Neural cell (in vitro differentiated cells): ENCODE measurements around the gene DCAF8. TPM values are rescaled to one million over a fixed set of nuclear protein-coding genes. Genes with fewer than 3 reads are reported as not detected.

Experiments used
- H2AFZ ChIP-seq: fragments of 200-600, 300-800 bp; sonication (generic), shearing (Covaris generic); 2 replicates; pipeline ENCODE4 v1.6.0; 2014; ENCODE audit warnings: low read depth, mild to moderate bottlenecking, antibody characterized with exemption, low read length, moderate library complexity
- H3F3A ChIP-seq: fragments of 200-600 bp; shearing (Covaris generic); 2 replicates; pipeline ENCODE4 v1.6.1; 2016; ENCODE audit warnings: mild to moderate bottlenecking, moderate library complexity, mixed read lengths, antibody characterized with exemption, low read length; ENCODE audit not compliant: insufficient read depth, poor library complexity, severe bottlenecking
- H3K27ac ChIP-seq: fragments of 200-600, 300-800 bp; sonication (generic), shearing (Covaris generic); 2 replicates; pipeline ENCODE4 v1.5.1; 2014; ENCODE audit warnings: mild to moderate bottlenecking, low read length, moderate library complexity
- H3K27me3 ChIP-seq: fragments of 300-800, 200-600 bp; sonication (generic), shearing (Covaris generic); 2 replicates; pipeline ENCODE4 v1.6.0; 2014; ENCODE audit warnings: mild to moderate bottlenecking, low read depth, low read length, moderate library complexity; ENCODE audit not compliant: insufficient read depth
- H3K36me3 ChIP-seq: fragments of 300-800, 200-600 bp; sonication (generic), shearing (Covaris generic); 2 replicates; pipeline ENCODE4 v1.5.1; 2014; ENCODE audit warnings: mild to moderate bottlenecking, antibody characterized with exemption, low read length, moderate library complexity; ENCODE audit not compliant: insufficient read depth
- H3K4me2 ChIP-seq: fragments of 300-800, 200-600 bp; sonication (generic), shearing (Covaris generic); 2 replicates; pipeline ENCODE4 v1.6.0; 2014; ENCODE audit warnings: mild to moderate bottlenecking, low read length
- H3K4me3 ChIP-seq: fragments of 300-800, 200-600 bp; sonication (generic), shearing (Covaris generic); 2 replicates; pipeline ENCODE4 v1.5.1; 2014; ENCODE audit warnings: mild to moderate bottlenecking, low read length, moderate library complexity
- H3K79me2 ChIP-seq: fragments of 200-600 bp; shearing (Covaris generic); replicated peaks from 2 replicates; pipeline ENCODE4 v1.6.0; 2014; ENCODE audit warnings: mild to moderate bottlenecking, low read length, moderate library complexity; ENCODE audit not compliant: insufficient read depth
- H3K9ac ChIP-seq: fragments of 300-800, 200-600 bp; sonication (generic), shearing (Covaris generic); 2 replicates; pipeline ENCODE4 v1.6.1; 2016; ENCODE audit warnings: mild to moderate bottlenecking, low read length, mixed read lengths
- H3K9me2 ChIP-seq: fragments of 200-600 bp; shearing (Covaris generic); 2 replicates; pipeline ENCODE4 v1.6.1; 2016; ENCODE audit warnings: mild to moderate bottlenecking, low read length, mixed read lengths; ENCODE audit not compliant: insufficient read depth
- H3K9me3 ChIP-seq: fragments of 200-600, 300-800 bp; sonication (generic), shearing (Covaris generic); 2 replicates; pipeline ENCODE4 v1.6.1; 2016; ENCODE audit warnings: mild to moderate bottlenecking, mixed run types, low read length, moderate library complexity, mixed read lengths
- H4K20me1 ChIP-seq: fragments of 200-600 bp; shearing (Covaris generic); 2 replicates; pipeline ENCODE4 v1.6.1; 2016; ENCODE audit warnings: mild to moderate bottlenecking, mixed run types; ENCODE audit not compliant: insufficient read depth
- CTCF ChIP-seq: fragments of 450-650 bp; IDR thresholded peaks from 2 replicates; pipeline ENCODE4 v1.5.1; 2014; ENCODE audit warnings: antibody characterized with exemption, mild to moderate bottlenecking, moderate library complexity; ENCODE audit not compliant: poor library complexity, severe bottlenecking
- EP300 ChIP-seq: fragments of 450-650 bp; conservative IDR thresholded peaks from 2 replicates; pipeline ENCODE4 v1.6.1; 2014; ENCODE audit warnings: antibody characterized with exemption, mild to moderate bottlenecking, moderate library complexity; ENCODE audit not compliant: poor library complexity, severe bottlenecking
- EZH2 ChIP-seq: fragments of 200-600, 300-800 bp; shearing (Covaris generic), sonication (generic); IDR thresholded peaks from 2 replicates; pipeline ENCODE4 v1.6.1; 2014; ENCODE audit warnings: antibody characterized with exemption, low read length, borderline replicate concordance, mild to moderate bottlenecking; ENCODE audit not compliant: insufficient read depth, poor library complexity, severe bottlenecking
- MXI1 ChIP-seq: fragments of 450-650 bp; conservative IDR thresholded peaks from 2 replicates; pipeline ENCODE4 v1.6.1; 2014; ENCODE audit warnings: antibody characterized with exemption, mild to moderate bottlenecking; ENCODE audit not compliant: poor library complexity, severe bottlenecking
- POLR2AphosphoS5 ChIP-seq: IDR thresholded peaks from 2 replicates; pipeline ENCODE4 v1.6.1; 2012
- RAD21 ChIP-seq: fragments of 450-650 bp; conservative IDR thresholded peaks from 2 replicates; pipeline ENCODE4 v1.6.1; 2014; ENCODE audit warnings: antibody characterized with exemption, mild to moderate bottlenecking, moderate library complexity
- REST ChIP-seq: IDR thresholded peaks from 2 replicates; pipeline ENCODE4 v1.6.1; 2012; ENCODE audit warnings: borderline replicate concordance
- SMC3 ChIP-seq: fragments of 450-650 bp; conservative IDR thresholded peaks from 2 replicates; pipeline ENCODE4 v1.6.1; 2014; ENCODE audit warnings: antibody characterized with exemption, mild to moderate bottlenecking, moderate library complexity; ENCODE audit not compliant: poor library complexity
- TAF1 ChIP-seq: IDR thresholded peaks from 2 replicates; pipeline ENCODE4 v1.6.1; 2012; ENCODE audit warnings: low read depth
- polyA plus RNA-seq: library from polyadenylated mRNA; depleted of rRNA; stranded (reverse); fragments of >200 nt; gene quantifications from 2 replicates; pipeline ENCODE4 v1.2.3, GENCODE V29; 2014

Gene DCAF8
- polyA plus RNA-seq, 1 donor from 2014 or later: 153 TPM

GRCh38 chr1:160226623-160227022 lies 35.7 kb downstream of the DCAF8 start:
- Histone ChIP-seq H3K9me3 (no peaks in the 10 kb centered on the region), H2AFZ (no peak overlapping the region), H3K27ac (no peak overlapping the region), H3K9me2 (no peaks in the 10 kb centered on the region), H3K4me3 (no peak overlapping the region), H3K9ac (no peak overlapping the region), H3K36me3 (peaks cover 4% of the 10 kb centered on the region), H3F3A (no peaks in the 10 kb centered on the region), H4K20me1 (no peaks in the 10 kb centered on the region), H3K79me2 (no peaks in the 10 kb centered on the region), H3K27me3 (no peaks in the 10 kb centered on the region), H3K4me2 (no peak overlapping the region)
- TF ChIP-seq EZH2 (no peak), SMC3 (no peak), EP300 (no peak), REST (no peak), POLR2AphosphoS5 (no peak), CTCF (no peak)

- Histone ChIP-seq H3K9me3 (no peaks in the 10 kb centered on the region), H3K9me2 (no peaks in the 10 kb centered on the region), H4K20me1 (no peaks in the 10 kb centered on the region), H3K4me3 (no peak overlapping the region), H3K36me3 (peaks cover 4% of the 10 kb centered on the region), H3K27me3 (no peaks in the 10 kb centered on the region), H3K27ac (no peak overlapping the region), H3K79me2 (no peaks in the 10 kb centered on the region), H3K9ac (no peak overlapping the region), H3K4me2 (no peak overlapping the region), H3F3A (no peaks in the 10 kb centered on the region), H2AFZ (no peak overlapping the region)
- no peak for TF ChIP-seq MXI1
- TF ChIP-seq REST: no peak
- no peak for TF ChIP-seq TAF1
- TF ChIP-seq CTCF: no peak
- TF ChIP-seq EP300: no peak
- TF ChIP-seq EZH2: no peak
- TF ChIP-seq POLR2AphosphoS5: no peak
- no peak for TF ChIP-seq RAD21
- no peak for TF ChIP-seq SMC3
These were observed 37.0 kb downstream of the DCAF8 start for GRCh38 chr1:160225345-160225744.
